ENCODE measurements around the gene NPY5R.

NPY5R gene

GRCh38 chr4:163385466-163385865 is 41.8 kb downstream of the NPY5R start:
- FAIRE-seq = no peak

- no peak for FAIRE-seq
These were observed 48.1 kb downstream of the NPY5R start for GRCh38 chr4:163391756-163392155.

- no peak for FAIRE-seq
These were observed 48.6 kb downstream of the NPY5R start for GRCh38 chr4:163392328-163392727.

- FAIRE-seq = no peak
These were observed 49.8 kb downstream of the NPY5R start for GRCh38 chr4:163393471-163393870.

GRCh38 chr4:163395055-163395454 is 51.4 kb downstream of the NPY5R start:
- FAIRE-seq = no peak

- no peak for FAIRE-seq
These were observed 52.1 kb downstream of the NPY5R start for GRCh38 chr4:163395758-163396157.

GRCh38 chr4:163398238-163398637 is 54.5 kb downstream of the NPY5R start:
- no peak for FAIRE-seq

GRCh38 chr4:163400911-163401310 is 57.2 kb downstream of the NPY5R start:
- no peak for FAIRE-seq

Measured in G401.6 (cell line).